GM23248 (cell line): ENCODE results near the gene TAS1R3. TPM values are rescaled to one million over a fixed set of nuclear protein-coding genes. Genes with fewer than 3 reads are reported as not detected.

Experiments
- DNase-seq: peaks from one replicate; pipeline ENCODE4 v3.0.0-alpha.2; 2015
- H2AFZ ChIP-seq: fragments of 200-600 bp; sonication (generic); 2 replicates; pipeline ENCODE4 v1.6.1; 2016; ENCODE audit warnings: antibody characterized with exemption
- H3F3A ChIP-seq: fragments of 200-600 bp; sonication (generic); 2 replicates; pipeline ENCODE4 v1.6.1; 2016; ENCODE audit warnings: mild to moderate bottlenecking, antibody characterized with exemption, mixed run types; ENCODE audit not compliant: insufficient read depth
- H3K27ac ChIP-seq: fragments of 200-600 bp; sonication (generic); 2 replicates; pipeline ENCODE4 v1.5.1; 2016; ENCODE audit warnings: mild to moderate bottlenecking
- H3K27me3 ChIP-seq: fragments of 200-600 bp; sonication (generic); replicated peaks from 2 replicates; pipeline ENCODE4 v1.6.1; 2016; ENCODE audit warnings: mild to moderate bottlenecking; ENCODE audit not compliant: insufficient read depth
- H3K36me3 ChIP-seq: fragments of 200-600 bp; sonication (generic); 2 replicates; pipeline ENCODE4 v1.6.1; 2016; ENCODE audit warnings: low read depth, mild to moderate bottlenecking
- H3K4me1 ChIP-seq: fragments of 200-600 bp; sonication (generic); 2 replicates; pipeline ENCODE4 v1.6.1; 2016; ENCODE audit warnings: mild to moderate bottlenecking; ENCODE audit not compliant: insufficient read depth
- H3K4me2 ChIP-seq: fragments of 200-600 bp; sonication (generic); one replicate; pipeline ENCODE4 v1.6.1; 2016; ENCODE audit warnings: mild to moderate bottlenecking; ENCODE audit not compliant: unreplicated experiment
- H3K4me3 ChIP-seq: fragments of 200-600 bp; sonication (generic); 2 replicates; pipeline ENCODE4 v1.5.1; 2016; ENCODE audit warnings: mild to moderate bottlenecking
- H3K79me2 ChIP-seq: fragments of 200-600 bp; sonication (generic); 2 replicates; pipeline ENCODE4 v1.6.1; 2016; ENCODE audit warnings: mild to moderate bottlenecking; ENCODE audit not compliant: insufficient read depth
- H3K9ac ChIP-seq: fragments of 200-600 bp; sonication (generic); 2 replicates; pipeline ENCODE4 v1.6.1; 2016; ENCODE audit warnings: mild to moderate bottlenecking
- H3K9me2 ChIP-seq: fragments of 200-600 bp; sonication (generic); 2 replicates; pipeline ENCODE4 v1.6.1; 2016; ENCODE audit warnings: mixed run types, mild to moderate bottlenecking, moderate library complexity; ENCODE audit not compliant: insufficient read depth
- H3K9me3 ChIP-seq: fragments of 200-600 bp; sonication (generic); one replicate; pipeline ENCODE4 v1.6.1; 2017; ENCODE audit warnings: low read depth
- H4K20me1 ChIP-seq: fragments of 200-600 bp; sonication (generic); 2 replicates; pipeline ENCODE4 v1.6.0; 2016; ENCODE audit not compliant: insufficient read depth
- EZH2 ChIP-seq: fragments of 200-600 bp; sonication (generic); IDR thresholded peaks from 2 replicates; pipeline ENCODE4 v1.6.1; 2018; ENCODE audit warnings: antibody characterized with exemption, mild to moderate bottlenecking; ENCODE audit not compliant: insufficient read depth, poor library complexity, severe bottlenecking
- EZH2phosphoT487 ChIP-seq: fragments of 200-600 bp; sonication (generic); IDR thresholded peaks from 2 replicates; pipeline ENCODE4 v1.6.1; 2018; ENCODE audit warnings: antibody characterized with exemption, moderate library complexity, mild to moderate bottlenecking, low read depth; ENCODE audit not compliant: insufficient read depth
- WGBS, 2 experiments: methylation state at CpG; one replicate each; pipeline ENCODE4 v1.1.6; 2015 to 2017; ENCODE audit warnings: low lambda C conversion rate in 2 of 2, low coverage in 1 of 2; ENCODE audit errors: missing lambda C conversion rate in 2 of 2; 5-methylcytosine and 5-hydroxymethylcytosine counted together
- in situ Hi-C: fragments of 300-500 bp; cut with MboI; formaldehyde crosslinking; loops from 2 replicates; pipeline ENCODE4 v1.15.0; 2020
- polyA plus RNA-seq: library from polyadenylated mRNA; unstranded; fragments of >200 nt; fragmentation: Nextera tagmentation; extraction: Ambion mirVana; gene quantifications from 2 replicates; pipeline ENCODE4 v1.2.1, GENCODE V29; 2016
- total RNA-seq: library from RNA; depleted of rRNA; stranded (reverse); fragments of >200 nt; shearing (Covaris generic); gene quantifications from 2 replicates; pipeline ENCODE4 v1.2.3, GENCODE V29; 2014

The TAS1R3 gene
- total and polyA plus RNA-seq, 2 experiments from 2014 or later = 0.54 TPM; not detected in 1

- Histone ChIP-seq H2AFZ (no peak overlapping the region), H3K4me2 (no peak overlapping the region), H3K9ac (no peak overlapping the region), H3K36me3 (no peaks in the 10 kb centered on the region; the same call in 1 of the 2 replicates), H3K27ac (no peak overlapping the region), H3K27me3 (no peaks in the 10 kb centered on the region), H3F3A (no peaks in the 10 kb centered on the region), H3K4me3 (no peak overlapping the region), H3K79me2 (peaks cover 67% of the 10 kb centered on the region), H4K20me1 (no peaks in the 10 kb centered on the region), H3K9me2 (no peaks in the 10 kb centered on the region), H3K4me1 (peaks cover 23% of the 10 kb centered on the region), H3K9me3 (no peaks in the 10 kb centered on the region)
- TF ChIP-seq EZH2phosphoT487 (no peak), EZH2 (no peak)
- WGBS, 2 experiments = 84 to 89% methylated on average over 9 to 18 of the region's 18 CpGs
- DNase-seq = no peak
- in situ Hi-C loops = no loop called here
Measured at GRCh38 chr1:1342584-1343115, 11.6 kb downstream of the TAS1R3 start.

GRCh38 chr1:1343811-1344421 is 12.8 kb downstream of the TAS1R3 start:
- Histone ChIP-seq H3K27me3 (no peaks in the 10 kb centered on the region), H3K79me2 (peaks cover 79% of the 10 kb centered on the region), H3K36me3 (no peaks in the 10 kb centered on the region; the same call in 1 of the 2 replicates), H3K9ac (no peak overlapping the region), H3K9me3 (no peaks in the 10 kb centered on the region), H3K27ac (no peak overlapping the region; the same call in 1 of the 2 replicates), H3K9me2 (no peaks in the 10 kb centered on the region), H4K20me1 (no peaks in the 10 kb centered on the region), H3K4me2 (no peak overlapping the region), H3K4me3 (no peak overlapping the region), H2AFZ (no peak overlapping the region), H3F3A (no peaks in the 10 kb centered on the region), H3K4me1 (peaks cover 23% of the 10 kb centered on the region)
- in situ Hi-C loops = no loop called here
- DNase-seq = no peak
- TF ChIP-seq EZH2 (no peak), EZH2phosphoT487 (no peak)
- 85 to 89% methylated on average over 23 to 24 of the region's 24 CpGs for WGBS, 2 experiments

- Histone ChIP-seq H3K4me2 (peak overlapping the region; percentile 61), H3K4me1 (peaks cover 23% of the 10 kb centered on the region), H3K79me2 (peaks cover 79% of the 10 kb centered on the region), H4K20me1 (no peaks in the 10 kb centered on the region), H3K9me2 (no peaks in the 10 kb centered on the region), H3K27me3 (no peaks in the 10 kb centered on the region), H3K9me3 (no peaks in the 10 kb centered on the region), H3K4me3 (peak overlapping the region; percentile 42; the same call in 1 of the 2 replicates), H3K9ac (peak overlapping the region; percentile 47), H3K27ac (peak overlapping the region; percentile 41), H2AFZ (no peak overlapping the region), H3F3A (no peaks in the 10 kb centered on the region), H3K36me3 (no peaks in the 10 kb centered on the region; the same call in 1 of the 2 replicates)
- peak; percentile 93 for DNase-seq
- no peak for TF ChIP-seq EZH2phosphoT487
- TF ChIP-seq EZH2 = no peak
- 41 to 64% methylated on average over 10 to 13 of the region's 15 CpGs for WGBS, 2 experiments
- in situ Hi-C loops = no loop called here
Measured at GRCh38 chr1:1344655-1345361, 13.7 kb downstream of the TAS1R3 start.

- Histone ChIP-seq H3K4me2 (no peak overlapping the region), H3K9me2 (no peaks in the 10 kb centered on the region), H3K4me3 (no peak overlapping the region), H3K9me3 (no peaks in the 10 kb centered on the region), H3K27ac (peak overlapping the region; percentile 41; the same call in 1 of the 2 replicates), H2AFZ (no peak overlapping the region), H3K36me3 (no peaks in the 10 kb centered on the region; the same call in 1 of the 2 replicates), H3K4me1 (peaks cover 23% of the 10 kb centered on the region), H3F3A (no peaks in the 10 kb centered on the region), H3K79me2 (peaks cover 79% of the 10 kb centered on the region), H4K20me1 (no peaks in the 10 kb centered on the region), H3K9ac (peak overlapping the region; percentile 47), H3K27me3 (no peaks in the 10 kb centered on the region)
- WGBS, 2 experiments = 75 to 82% methylated on average over 8 to 16 of the region's 16 CpGs
- TF ChIP-seq EZH2phosphoT487 (no peak), EZH2 (no peak)
- no peak for DNase-seq
- in situ Hi-C loops = no loop called here
Measured at GRCh38 chr1:1345384-1345783, 14.3 kb downstream of the TAS1R3 start.
